Keratinocyte (primary cell): Measurements from ENCODE around the gene SPOCK1. TPM values are rescaled to one million over a fixed set of nuclear protein-coding genes. Genes with fewer than 3 reads are reported as not detected.

Source experiments
- DNase-seq: peaks from one replicate; pipeline ENCODE4 v3.0.0-alpha.2; 2011; ENCODE audit warnings: low read depth, missing footprints, low spot score
- FAIRE-seq: peaks from 2 replicates; lab custom pipeline; 2011; peaks lifted over from hg19 to GRCh38; lab: Jason Lieb, UNC
- H2AFZ ChIP-seq: 2 replicates; pipeline ENCODE4 v1.6.0; 2012; ENCODE audit warnings: low read length, control low read depth, inconsistent platforms; ENCODE audit not compliant: control insufficient read depth
- H3K27ac ChIP-seq: 2 replicates; pipeline ENCODE4 v1.5.1; 2011; ENCODE audit warnings: low read length; ENCODE audit not compliant: control insufficient read depth, insufficient read depth
- H3K27me3 ChIP-seq: 3 replicates; pipeline ENCODE4 v1.6.0; 2011; ENCODE audit warnings: low read length; ENCODE audit not compliant: control insufficient read depth, insufficient read depth; ENCODE audit errors: extremely low read depth
- H3K36me3 ChIP-seq, 2 experiments: 2 replicates in 1 of 2; 3 replicates in 1 of 2; pipeline ENCODE4 v1.5.1; 2011; ENCODE audit warnings: low read length in 2 of 2, mild to moderate bottlenecking in 1 of 2; ENCODE audit not compliant: control insufficient read depth in 2 of 2, insufficient read depth in 2 of 2; ENCODE audit errors: extremely low read depth in 1 of 2
- H3K4me1 ChIP-seq: 3 replicates; pipeline ENCODE4 v1.5.1; 2011; ENCODE audit warnings: low read length; ENCODE audit not compliant: control insufficient read depth, insufficient read depth; ENCODE audit errors: extremely low read depth
- H3K4me2 ChIP-seq: 3 replicates; pipeline ENCODE4 v1.6.0; 2011; ENCODE audit warnings: low read depth, low read length; ENCODE audit not compliant: control insufficient read depth, insufficient read depth; ENCODE audit errors: extremely low read depth
- H3K4me3 ChIP-seq, 3 experiments: fragments of 200-600 bp in 1 of 3; sonication (generic) in 1 of 3; 2 replicates in 2 of 3; 3 replicates in 1 of 3; pipeline ENCODE4 v1.5.1; 2011 to 2016; ENCODE audit warnings: low read length in 3 of 3, mild to moderate bottlenecking in 3 of 3, control low read depth in 2 of 3, inconsistent platforms in 1 of 3, low read depth in 1 of 3, mixed read lengths in 1 of 3, mixed run types in 1 of 3, moderate library complexity in 1 of 3; ENCODE audit not compliant: control insufficient read depth in 2 of 3, insufficient read depth in 2 of 3; ENCODE audit errors: extremely low read depth in 1 of 3
- H3K79me2 ChIP-seq: 2 replicates; pipeline ENCODE4 v1.6.0; 2012; ENCODE audit warnings: low read length; ENCODE audit not compliant: control insufficient read depth, insufficient read depth
- H3K9ac ChIP-seq: 3 replicates; pipeline ENCODE4 v1.6.0; 2011; ENCODE audit warnings: low read length; ENCODE audit not compliant: control insufficient read depth, insufficient read depth; ENCODE audit errors: extremely low read depth
- H3K9me1 ChIP-seq: 3 replicates; pipeline ENCODE4 v1.6.0; 2011; ENCODE audit warnings: low read length; ENCODE audit not compliant: control insufficient read depth, insufficient read depth; ENCODE audit errors: extremely low read depth
- H3K9me3 ChIP-seq: 2 replicates; pipeline ENCODE4 v1.5.1; 2012; ENCODE audit warnings: low read depth, low read length; ENCODE audit not compliant: control insufficient read depth
- H4K20me1 ChIP-seq: 3 replicates; pipeline ENCODE4 v1.6.0; 2011; ENCODE audit warnings: low read length; ENCODE audit not compliant: control insufficient read depth, insufficient read depth; ENCODE audit errors: extremely low read depth
- CTCF ChIP-seq, 3 experiments: IDR thresholded peaks in 1 of 3; conservative IDR thresholded peaks in 1 of 3; optimal IDR thresholded peaks in 1 of 3; 2 replicates in 2 of 3; 3 replicates in 1 of 3; pipeline versions ENCODE3 to v1.5.1; 2011; ENCODE audit warnings: low read length in 3 of 3, mild to moderate bottlenecking in 3 of 3, moderate library complexity in 2 of 3, control low read depth in 1 of 3, inconsistent platforms in 1 of 3; ENCODE audit not compliant: insufficient read depth in 2 of 3; ENCODE audit errors: extremely low read depth in 1 of 3
- EZH2 ChIP-seq: IDR thresholded peaks from one replicate; pipeline ENCODE4 v1.6.1; 2012; ENCODE audit warnings: inconsistent platforms, mild to moderate bottlenecking, low read length, moderate library complexity
- dilution Hi-C: fragments of 300-500 bp; cut with MboI; formaldehyde crosslinking; loops from one replicate; pipeline ENCODE4 v1.7.0; 2020; ENCODE audit warnings: low sequenced_read_pairs; ENCODE audit not compliant: extremely low pct_ligation_motif_present
- polyA plus RNA-seq, 5 experiments: library from polyadenylated mRNA; depleted of rRNA in 3 of 5; stranded (reverse) in 3 of 5; stranded (forward) in 1 of 5; unstranded in 1 of 5; fragments of >200 nt; gene quantifications; 1 replicate in 1 of 5; 2 replicates in 3 of 5; 3 replicates in 1 of 5; pipeline versions ENCODE4 v1.2.1 to v1.2.3, GENCODE V29; 2011 to 2012; ENCODE audit warnings: missing spikeins in 2 of 5, low read depth in 1 of 5, low replicate concordance in 1 of 5

SPOCK1 gene
- polyA plus RNA-seq, 1 donor (not counting 4 experiments of a cell fraction or from before 2014, with no cell fraction given): 5.5 TPM

DNA sequence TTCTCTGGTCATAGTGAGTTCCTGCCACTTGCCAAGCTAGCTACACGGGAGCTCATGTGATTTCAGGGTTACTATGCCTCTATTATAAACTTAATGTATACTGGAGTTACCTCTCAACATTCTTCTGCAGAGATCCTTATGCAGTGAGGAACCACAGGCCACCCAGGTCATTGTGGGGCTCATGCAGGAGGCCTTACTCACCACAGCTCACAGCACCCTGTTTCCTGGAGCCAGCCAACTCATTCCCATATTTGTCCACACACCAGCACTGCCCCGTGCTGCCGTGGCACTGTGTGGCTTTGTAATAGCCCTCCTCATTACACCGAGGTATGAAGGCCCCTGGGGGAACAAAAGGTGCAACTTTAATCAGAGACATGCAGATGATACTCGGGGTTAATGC is 520.0 kb downstream of the SPOCK1 start:
- H3K27me3 ChIP-seq: no peaks in the 10 kb centered on the region
- TF ChIP-seq EZH2 (no peak), CTCF (optimal IDR thresholded peaks at IDR 0.05 in 1 of 3, IDR thresholded peaks at IDR 0.05 in 1 of 3, conservative IDR thresholded peaks at IDR 0.05 in 1 of 3; ENCODE audit: extremely low read depth in 1 of 3, insufficient read depth in 2 of 3, low read length in 3 of 3) (no peak)
- no peak overlapping the region for H3K27ac ChIP-seq
- no peaks in the 10 kb centered on the region for H3K36me3 ChIP-seq
- dilution Hi-C loops: no loop called here
- H3K79me2 ChIP-seq: no peaks in the 10 kb centered on the region
- no peaks in the 10 kb centered on the region for H3K4me1 ChIP-seq
- H2AFZ ChIP-seq: no peak overlapping the region
- H3K9me3 ChIP-seq: no peaks in the 10 kb centered on the region
- H4K20me1 ChIP-seq: no peaks in the 10 kb centered on the region
- DNase-seq: no peak
- H3K9me1 ChIP-seq: no peaks in the 10 kb centered on the region
- H3K4me2 ChIP-seq: no peak overlapping the region
- no peak overlapping the region for H3K4me3 ChIP-seq
- FAIRE-seq: no peak
- H3K9ac ChIP-seq: no peak overlapping the region

DNA sequence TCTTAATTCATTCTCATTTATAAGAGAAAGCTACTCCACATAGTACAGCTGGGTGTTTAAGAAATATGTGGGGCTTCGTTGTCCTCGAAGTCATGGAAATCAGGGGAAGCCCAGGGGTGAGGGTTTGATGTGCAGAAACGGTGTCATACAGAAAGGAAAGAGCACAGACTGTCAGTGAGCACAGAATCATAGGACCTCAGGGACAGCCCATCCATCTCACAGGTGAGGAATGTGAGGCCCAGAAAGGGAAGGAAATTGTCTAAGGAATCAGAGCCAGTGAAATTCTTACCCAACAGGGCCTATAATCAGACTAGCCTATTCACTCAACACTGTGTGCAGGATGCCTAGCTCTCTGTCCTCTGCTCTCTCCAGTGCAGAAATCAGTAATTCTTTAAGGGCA is 535.6 kb downstream of the SPOCK1 start:
- no peaks in the 10 kb centered on the region for H4K20me1 ChIP-seq
- DNase-seq: no peak
- no peaks in the 10 kb centered on the region for H3K9me1 ChIP-seq

More for the DNA sequence above, 535.6 kb downstream of the SPOCK1 start:
- TF ChIP-seq CTCF (optimal IDR thresholded peaks at IDR 0.05 in 1 of 3, IDR thresholded peaks at IDR 0.05 in 1 of 3, conservative IDR thresholded peaks at IDR 0.05 in 1 of 3; ENCODE audit: extremely low read depth in 1 of 3, insufficient read depth in 2 of 3, low read length in 3 of 3) (no peak), EZH2 (no peak)
- Histone ChIP-seq H3K79me2 (no peaks in the 10 kb centered on the region), H3K27ac (no peak overlapping the region), H3K27me3 (no peaks in the 10 kb centered on the region), H3K4me3 (no peak overlapping the region), H3K4me1 (no peaks in the 10 kb centered on the region), H3K9me3 (no peaks in the 10 kb centered on the region), H3K36me3 (no peaks in the 10 kb centered on the region), H2AFZ (no peak overlapping the region), H3K9ac (no peak overlapping the region), H3K4me2 (no peak overlapping the region)
- no peak for FAIRE-seq
- dilution Hi-C loops: no loop called here
